ENCODE results near the gene CNTN4.

Gene CNTN4

DNA sequence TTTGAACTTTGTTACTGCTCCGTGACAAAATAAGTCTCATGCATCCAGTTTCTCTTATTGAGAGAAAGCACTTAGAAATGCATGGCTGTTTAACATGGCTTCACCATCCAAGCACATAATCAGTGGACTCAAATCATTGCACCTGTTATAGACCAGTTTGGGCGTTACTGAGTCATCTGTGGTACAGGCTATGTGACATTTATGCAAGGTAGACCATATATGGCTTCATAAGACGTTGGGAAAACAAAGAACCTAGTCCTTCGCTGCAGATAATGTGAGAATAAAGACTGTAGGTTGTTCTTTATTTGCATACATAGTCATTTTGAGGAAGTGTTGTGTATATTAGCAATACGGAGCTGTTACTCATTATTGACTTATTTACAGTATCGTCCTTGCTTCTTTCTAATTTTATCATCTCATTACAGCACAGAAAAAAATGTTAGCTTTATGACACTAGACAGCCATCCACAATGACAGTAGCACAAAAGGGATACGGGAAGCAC, 636.8 kb downstream of the CNTN4 start:
- H3K9me3 ChIP-seq (replicated peaks in 1 of 11), result no peaks in the 10 kb centered on the region
- no peak overlapping the region for H3K9ac ChIP-seq
- TF ChIP-seq Cebpa-rat (IDR thresholded peaks at IDR 0.05), result no peak
- H3K4me2 ChIP-seq, result no peak overlapping the region
- no peaks in the 10 kb centered on the region for H3K36me3 ChIP-seq
- H3K4me3 ChIP-seq, result no peak overlapping the region
- no peaks in the 10 kb centered on the region for H3K4me1 ChIP-seq
- H4K20me1 ChIP-seq, result no peaks in the 10 kb centered on the region
- no peaks in the 10 kb centered on the region for H3K27me3 ChIP-seq
- no peak overlapping the region for H3K27ac ChIP-seq

DNA sequence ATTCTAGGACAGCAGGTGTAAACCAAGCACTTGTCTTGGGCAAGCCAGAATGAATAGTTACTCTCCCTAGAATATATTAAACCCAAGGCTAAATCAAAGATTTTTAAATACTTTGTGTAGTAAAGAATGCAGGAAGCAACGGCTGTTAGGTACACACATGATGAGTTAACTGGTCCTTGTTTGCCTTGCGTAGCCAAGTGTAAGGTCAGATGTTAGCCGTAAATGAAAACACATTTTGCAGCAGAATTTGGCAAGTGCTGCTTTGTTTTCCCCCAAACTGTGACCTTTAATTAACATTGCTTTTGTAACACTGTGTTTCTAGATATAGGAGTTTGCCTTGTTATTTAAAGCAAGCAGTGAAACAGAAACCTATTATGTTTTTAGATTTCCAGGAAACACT, 642.9 kb downstream of the CNTN4 start:
- Histone ChIP-seq H3K9me3 (replicated peaks in 1 of 11) (no peaks in the 10 kb centered on the region), H3K27me3 (no peaks in the 10 kb centered on the region), H3K9ac (no peak overlapping the region), H4K20me1 (no peaks in the 10 kb centered on the region), H3K36me3 (no peaks in the 10 kb centered on the region), H3K27ac (no peak overlapping the region), H3K4me2 (no peak overlapping the region), H3K4me1 (no peaks in the 10 kb centered on the region), H3K4me3 (no peak overlapping the region)
- no peak for TF ChIP-seq Cebpa-rat (IDR thresholded peaks at IDR 0.05)

DNA sequence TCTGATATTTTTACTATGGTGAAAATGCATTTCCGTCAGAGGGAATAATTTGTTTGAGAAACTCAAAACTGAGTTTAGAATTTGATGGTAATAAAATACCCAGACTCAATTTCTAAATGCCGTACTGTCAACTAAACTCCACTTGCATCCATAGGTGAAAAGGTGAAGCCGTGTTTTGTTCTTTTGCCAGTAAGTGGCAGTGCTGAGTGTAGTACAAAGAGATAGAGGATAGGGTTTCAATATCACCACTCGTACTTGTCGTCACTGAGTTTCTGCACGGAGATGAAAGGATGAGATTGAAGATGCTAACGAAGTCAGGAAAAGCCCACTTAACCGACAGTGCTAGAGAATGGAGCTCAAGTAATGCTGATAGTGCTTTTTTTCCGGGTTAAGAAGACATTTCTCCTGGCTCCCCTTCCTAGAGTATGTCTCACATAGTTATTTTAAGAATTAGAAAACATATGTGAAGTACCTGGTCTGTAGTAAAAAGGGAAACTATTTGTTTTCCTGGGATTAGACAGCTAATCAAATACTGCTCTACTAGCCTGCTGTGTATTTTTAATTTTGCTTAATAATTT, 666.4 kb downstream of the CNTN4 start:
- Histone ChIP-seq H3K27ac (no peak overlapping the region), H3K4me3 (no peak overlapping the region), H3K4me1 (no peaks in the 10 kb centered on the region), H3K9me3 (replicated peaks in 1 of 11) (no peaks in the 10 kb centered on the region), H3K36me3 (no peaks in the 10 kb centered on the region), H3K4me2 (no peak overlapping the region), H3K27me3 (no peaks in the 10 kb centered on the region), H3K9ac (no peak overlapping the region), H4K20me1 (no peaks in the 10 kb centered on the region)
- TF ChIP-seq Cebpa-rat (IDR thresholded peaks at IDR 0.05), result no peak

DNA sequence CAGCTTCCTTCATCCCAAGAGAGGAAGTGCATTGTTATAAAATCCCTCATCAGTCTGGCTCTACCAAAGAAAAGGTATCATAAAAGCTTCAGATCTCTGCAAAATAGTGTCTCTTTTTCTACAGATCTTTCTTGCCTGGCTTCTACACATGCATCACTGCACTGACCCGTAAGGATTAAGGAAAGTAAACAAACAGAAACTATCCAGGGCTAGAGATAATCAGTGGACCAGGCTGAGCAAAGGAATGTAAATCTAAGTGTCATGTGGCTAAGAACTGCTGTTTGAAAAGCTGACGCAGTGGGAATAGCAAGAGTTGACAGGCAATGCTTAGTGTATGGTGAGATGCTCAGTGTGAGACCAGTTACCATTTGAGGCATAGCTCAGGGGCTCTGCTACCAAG, 671.8 kb downstream of the CNTN4 start:
- Histone ChIP-seq H3K4me1 (no peaks in the 10 kb centered on the region), H3K27me3 (no peaks in the 10 kb centered on the region), H3K27ac (no peak overlapping the region), H4K20me1 (no peaks in the 10 kb centered on the region), H3K4me3 (no peak overlapping the region), H3K4me2 (no peak overlapping the region), H3K36me3 (no peaks in the 10 kb centered on the region), H3K9ac (no peak overlapping the region), H3K9me3 (replicated peaks in 1 of 11) (no peaks in the 10 kb centered on the region)
- TF ChIP-seq Cebpa-rat (IDR thresholded peaks at IDR 0.05), result no peak

DNA sequence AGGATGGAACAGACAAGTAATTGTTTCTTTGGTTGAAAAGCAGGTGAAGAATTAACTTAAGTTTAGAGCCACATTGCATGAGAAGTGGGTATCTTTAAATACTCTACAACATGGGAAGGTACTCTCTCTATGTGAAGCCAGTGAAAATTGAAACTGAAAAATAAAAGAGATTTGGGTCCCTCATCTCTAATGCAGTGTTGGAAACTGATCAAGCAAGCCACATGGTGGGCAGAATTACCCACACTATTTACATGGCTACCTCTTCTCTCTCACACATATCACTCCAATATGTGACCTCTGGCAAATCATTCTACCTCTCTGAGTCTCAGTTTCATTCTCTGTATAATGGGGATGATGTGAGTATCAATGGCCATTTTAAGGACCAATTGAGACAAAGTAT, 672.5 kb downstream of the CNTN4 start:
- Histone ChIP-seq H3K36me3 (no peaks in the 10 kb centered on the region), H3K9ac (no peak overlapping the region), H3K27ac (no peak overlapping the region), H3K27me3 (no peaks in the 10 kb centered on the region), H3K4me3 (no peak overlapping the region), H4K20me1 (no peaks in the 10 kb centered on the region), H3K9me3 (replicated peaks in 1 of 11) (no peaks in the 10 kb centered on the region), H3K4me2 (no peak overlapping the region), H3K4me1 (no peaks in the 10 kb centered on the region)
- no peak for TF ChIP-seq Cebpa-rat (IDR thresholded peaks at IDR 0.05)

DNA sequence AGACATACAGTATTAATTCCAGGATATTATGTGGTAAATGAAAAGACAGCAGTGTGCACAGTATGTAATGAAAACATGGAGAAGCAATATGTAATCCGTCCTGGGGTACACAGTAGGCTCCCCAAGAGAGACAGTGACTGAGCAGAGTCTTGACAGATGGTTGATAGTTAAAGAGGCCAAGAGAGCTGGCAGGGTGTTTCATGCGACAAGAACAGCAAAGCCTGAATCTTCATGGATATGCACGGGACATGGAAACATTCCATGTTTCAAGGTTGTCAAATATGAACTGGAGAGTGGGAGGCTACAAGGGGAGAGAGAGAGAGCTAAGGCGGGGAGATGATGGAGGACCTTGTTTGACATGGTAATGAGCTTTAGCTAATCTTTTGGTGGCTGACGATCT, 673.1 kb downstream of the CNTN4 start:
- Histone ChIP-seq H3K27me3 (no peaks in the 10 kb centered on the region), H3K36me3 (no peaks in the 10 kb centered on the region), H4K20me1 (no peaks in the 10 kb centered on the region), H3K4me3 (no peak overlapping the region), H3K27ac (no peak overlapping the region), H3K9me3 (replicated peaks in 1 of 11) (no peaks in the 10 kb centered on the region), H3K4me2 (no peak overlapping the region), H3K9ac (no peak overlapping the region), H3K4me1 (no peaks in the 10 kb centered on the region)
- no peak for TF ChIP-seq Cebpa-rat (IDR thresholded peaks at IDR 0.05)

DNA sequence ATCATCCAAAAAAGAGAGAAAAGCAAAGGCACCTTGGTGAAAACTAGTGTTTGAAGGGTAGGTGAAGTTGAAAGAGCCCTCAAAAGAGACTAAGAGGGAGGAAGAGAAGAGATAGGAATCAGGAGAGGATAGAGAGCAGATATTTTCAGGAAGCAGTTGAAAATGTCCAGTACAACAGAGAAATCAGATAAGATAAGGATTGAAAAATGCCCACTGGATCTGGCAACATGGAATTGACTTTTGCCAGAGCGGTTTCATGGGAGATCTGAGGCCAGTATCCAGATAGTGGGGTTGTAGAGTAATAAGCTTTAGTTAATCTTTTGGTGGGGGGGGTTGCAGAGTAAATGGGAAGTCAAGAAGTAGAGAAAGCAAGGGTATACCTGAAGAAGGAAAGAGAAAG, 674.1 kb downstream of the CNTN4 start:
- Histone ChIP-seq H3K4me1 (no peaks in the 10 kb centered on the region), H4K20me1 (no peaks in the 10 kb centered on the region), H3K27me3 (no peaks in the 10 kb centered on the region), H3K4me2 (no peak overlapping the region), H3K27ac (no peak overlapping the region), H3K9me3 (replicated peaks in 1 of 11) (no peaks in the 10 kb centered on the region), H3K9ac (no peak overlapping the region), H3K4me3 (no peak overlapping the region), H3K36me3 (no peaks in the 10 kb centered on the region)
- no peak for TF ChIP-seq Cebpa-rat (IDR thresholded peaks at IDR 0.05)

DNA sequence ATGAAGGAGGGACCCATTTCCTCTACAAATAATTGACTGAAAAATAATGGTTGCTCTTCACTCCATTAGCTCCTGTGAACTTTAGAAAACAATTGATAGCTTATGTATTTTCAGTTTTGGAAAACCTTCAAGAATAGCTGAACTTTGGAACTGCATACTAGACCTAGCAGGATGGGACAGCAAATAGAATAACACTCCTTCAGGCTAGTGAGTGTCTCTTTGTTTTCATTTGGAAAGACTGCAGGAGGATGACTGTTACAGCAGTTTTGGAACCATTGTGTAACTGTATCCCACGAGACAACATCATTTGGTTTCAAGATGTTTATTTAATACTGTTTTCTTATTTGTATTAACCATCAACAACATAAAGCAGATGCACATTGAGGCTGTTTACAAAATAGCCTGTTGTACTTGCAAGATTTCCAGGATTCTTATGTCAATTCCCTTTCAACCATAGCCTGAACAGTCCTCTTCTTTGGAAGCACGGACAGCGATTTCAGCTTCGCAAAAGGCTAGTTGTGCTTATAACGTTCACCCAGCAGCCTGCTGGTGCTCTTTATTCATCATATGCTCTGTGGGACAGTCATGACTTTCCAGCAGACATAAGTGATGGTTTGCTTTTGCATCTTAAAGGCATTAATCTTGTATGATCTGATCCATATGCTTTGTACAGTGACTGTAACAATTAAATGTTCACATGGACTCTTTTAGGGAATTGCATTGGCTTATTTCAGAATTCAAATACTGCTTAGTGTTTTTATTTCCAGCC, 676.0 kb downstream of the CNTN4 start:
- no peaks in the 10 kb centered on the region for H3K27me3 ChIP-seq
- H3K36me3 ChIP-seq, result no peaks in the 10 kb centered on the region
- no peak overlapping the region for H3K4me3 ChIP-seq
- H3K9me3 ChIP-seq (replicated peaks in 1 of 11), result no peaks in the 10 kb centered on the region
- no peak overlapping the region for H3K9ac ChIP-seq
- no peaks in the 10 kb centered on the region for H4K20me1 ChIP-seq
- H3K27ac ChIP-seq, result no peak overlapping the region
- no peaks in the 10 kb centered on the region for H3K4me1 ChIP-seq
- no peak overlapping the region for H3K4me2 ChIP-seq
- no peak for TF ChIP-seq Cebpa-rat (IDR thresholded peaks at IDR 0.05)

DNA sequence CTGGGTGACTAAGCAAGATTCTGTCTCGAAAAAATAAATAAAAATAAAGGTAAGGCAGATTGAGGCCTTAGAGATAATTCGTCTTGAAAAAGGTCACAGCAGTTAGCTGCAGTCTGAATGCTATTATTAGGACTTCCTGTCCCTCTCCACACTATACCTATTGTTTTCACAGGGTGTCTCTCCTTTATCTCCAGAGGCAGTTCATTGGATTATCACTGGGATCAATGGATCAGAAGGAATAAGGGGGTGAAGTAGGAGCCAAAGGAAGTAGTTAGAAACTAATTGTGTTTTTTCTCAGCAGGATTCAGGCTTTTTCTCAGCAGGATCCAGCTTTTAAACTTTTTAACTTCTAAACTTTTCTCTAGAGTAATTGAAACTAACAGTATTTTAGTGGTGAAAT, 684.6 kb downstream of the CNTN4 start:
- no peaks in the 10 kb centered on the region for H4K20me1 ChIP-seq
- no peak for TF ChIP-seq Cebpa-rat (IDR thresholded peaks at IDR 0.05)
- no peaks in the 10 kb centered on the region for H3K27me3 ChIP-seq
- H3K4me1 ChIP-seq, result peaks cover 0 to 5% (median 0%) of the 10 kb centered on the region in 10 experiments; a peak in 1 of 20 replicates
- H3K4me2 ChIP-seq, result no peak overlapping the region
- no peaks in the 10 kb centered on the region for H3K9me3 ChIP-seq (replicated peaks in 1 of 11)
- no peak overlapping the region for H3K27ac ChIP-seq
- no peak overlapping the region for H3K4me3 ChIP-seq
- H3K9ac ChIP-seq, result no peak overlapping the region
- no peaks in the 10 kb centered on the region for H3K36me3 ChIP-seq

DNA sequence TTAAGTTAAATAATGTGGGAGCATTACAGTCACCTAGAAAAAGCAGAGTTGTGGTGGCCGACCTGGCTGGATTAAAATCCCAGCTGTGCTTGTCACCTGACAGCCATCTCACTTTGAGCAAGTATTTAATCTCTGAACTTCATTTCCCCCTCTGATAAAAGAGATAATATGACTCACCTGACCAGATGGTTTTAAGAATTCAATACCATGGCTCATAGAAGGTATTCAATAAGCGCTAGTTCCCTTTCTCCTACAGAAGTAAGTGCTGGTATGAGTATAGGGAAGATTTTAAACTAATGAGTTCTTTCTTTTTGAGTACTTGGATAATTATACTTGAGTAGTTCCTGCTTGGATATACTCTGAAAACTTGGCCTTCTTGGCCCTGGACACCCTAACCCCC, 686.0 kb downstream of the CNTN4 start:
- H3K9ac ChIP-seq, result no peak overlapping the region
- TF ChIP-seq Cebpa-rat (IDR thresholded peaks at IDR 0.05), result no peak
- H3K9me3 ChIP-seq (replicated peaks in 1 of 11), result no peaks in the 10 kb centered on the region
- H3K36me3 ChIP-seq, result no peaks in the 10 kb centered on the region
- no peak overlapping the region for H3K27ac ChIP-seq
- H4K20me1 ChIP-seq, result no peaks in the 10 kb centered on the region
- no peak overlapping the region for H3K4me2 ChIP-seq
- peaks cover 0 to 5% (median 0%) of the 10 kb centered on the region in 10 experiments; a peak in 1 of 20 replicates for H3K4me1 ChIP-seq
- H3K4me3 ChIP-seq, result no peak overlapping the region
- no peaks in the 10 kb centered on the region for H3K27me3 ChIP-seq
